Stromal cell of bone marrow (primary cell): ENCODE data around the gene ECI1.
A peak's percentile ranks its signal among the peaks of the same experiment; 100 is the strongest.
"Not testable (repeated sequence)": the region's sequence is repeated elsewhere in the genome, so short reads cannot be mapped to it uniquely, and the experiment has no call there.

Experiments
- DNase-seq: peaks from one replicate; pipeline ENCODE4 v3.0.0-alpha.2; 2012; ENCODE audit warnings: low read depth

Gene ECI1

GRCh38 chr16:2280461-2280860 is 29.1 kb upstream of the ECI1 start:
- DNase-seq = no peak

DNA sequence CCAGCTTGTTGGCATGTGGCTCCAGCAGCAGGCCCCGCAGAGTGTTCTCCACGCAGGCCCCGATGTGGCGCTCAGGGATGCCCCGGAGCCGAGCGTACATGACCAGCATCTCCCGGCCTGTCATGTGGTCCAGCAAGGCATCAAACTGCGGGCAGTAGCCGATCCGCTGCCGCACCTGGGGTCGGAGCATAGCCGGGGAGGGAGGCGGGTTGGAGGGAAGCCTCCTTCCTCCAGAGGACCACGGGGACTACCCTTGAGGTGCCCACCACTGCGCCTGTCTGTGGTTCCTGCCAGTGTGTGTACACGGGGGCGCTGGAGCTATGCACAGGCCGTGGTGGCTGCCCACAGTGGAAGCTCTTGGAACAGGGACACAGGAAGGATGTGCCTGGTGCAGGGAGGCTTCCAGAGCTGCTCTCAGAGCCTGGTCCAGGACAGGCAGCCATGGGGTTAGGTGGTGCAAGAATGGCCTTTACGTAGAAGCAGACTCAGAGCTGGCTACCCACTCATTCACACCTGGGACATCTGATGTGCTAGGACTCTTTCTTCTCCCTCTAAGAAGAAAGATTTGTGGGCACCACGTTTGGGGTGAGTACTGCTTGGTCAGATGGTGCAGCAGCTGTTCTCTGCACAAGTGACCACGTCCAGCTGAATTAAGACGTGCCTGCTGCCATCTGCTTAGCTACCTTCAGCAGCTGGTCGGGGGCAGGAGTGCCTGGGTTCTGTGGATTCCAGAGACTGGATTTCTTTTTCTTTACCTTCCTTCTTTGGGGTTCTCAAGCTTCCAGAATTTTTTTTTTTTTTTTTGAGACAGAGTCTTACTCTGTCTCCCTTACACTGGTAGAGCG is 27.8 kb upstream of the ECI1 start:
- DNase-seq = no peak

GRCh38 chr16:2278272-2278608 is 26.9 kb upstream of the ECI1 start:
- no peak for DNase-seq

GRCh38 chr16:2277466-2278271 is 26.3 kb upstream of the ECI1 start:
- DNase-seq = no peak

DNA sequence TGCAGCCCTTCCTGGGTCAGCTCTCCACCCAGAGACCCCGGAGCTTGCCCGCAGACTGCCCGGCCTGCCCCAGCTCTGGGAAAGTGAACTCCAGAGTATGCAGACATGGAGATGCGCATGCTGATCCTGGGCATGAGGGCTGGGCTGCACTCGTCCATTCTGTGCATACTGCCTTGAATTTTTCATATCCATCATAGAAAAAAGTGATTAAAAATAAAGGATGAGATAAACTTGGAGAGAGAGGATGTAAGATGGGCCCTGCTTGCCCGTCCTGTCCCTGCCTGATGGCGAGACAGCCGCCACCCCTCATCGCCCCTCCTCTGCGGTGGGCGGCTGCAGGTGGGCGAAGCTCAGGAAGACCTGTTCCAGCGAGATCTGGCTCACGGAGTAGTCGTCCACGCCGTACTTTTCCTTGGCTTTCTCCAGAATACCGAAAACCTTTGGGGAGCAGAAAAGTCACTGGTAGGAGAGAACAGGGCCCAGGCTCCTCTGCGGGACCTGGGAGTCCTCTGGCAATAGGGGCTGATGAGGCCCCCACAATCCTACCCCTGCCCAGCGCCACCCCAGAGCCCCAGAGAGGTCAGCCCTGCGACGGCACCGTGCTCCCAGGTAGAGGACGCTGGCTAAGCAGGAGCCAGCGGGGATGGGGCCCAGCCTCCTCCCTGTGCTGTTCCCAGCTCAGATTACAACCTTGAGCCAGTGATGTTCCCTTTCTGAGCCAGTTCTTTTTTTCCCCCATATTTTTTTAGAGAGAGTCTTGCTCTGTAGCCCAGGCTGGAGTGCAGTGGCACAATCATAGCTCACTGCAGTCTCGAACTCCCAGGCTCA is 25.2 kb upstream of the ECI1 start:
- DNase-seq = no peak

GRCh38 chr16:2275476-2276367 is 24.3 kb upstream of the ECI1 start:
- no peak for DNase-seq

DNA sequence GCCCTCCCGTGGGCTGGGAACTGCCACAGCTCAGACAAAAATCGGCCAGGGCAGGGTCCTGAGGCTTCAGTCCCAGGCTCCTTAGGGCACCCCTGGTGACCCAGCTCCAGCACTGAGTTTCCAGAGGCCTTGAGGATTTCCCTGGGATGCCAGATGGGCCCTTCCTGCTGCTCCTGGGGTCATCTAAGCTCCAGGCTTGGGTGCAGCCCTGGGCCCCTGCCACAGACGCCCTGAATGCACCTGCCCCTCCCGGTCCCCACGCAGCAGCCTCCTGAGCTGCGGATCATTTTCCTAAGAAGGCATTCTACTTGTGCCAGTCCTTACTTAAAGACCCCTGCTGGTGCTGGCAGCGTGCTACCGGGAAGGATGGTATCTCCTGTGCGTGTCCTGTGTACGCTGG is 22.5 kb upstream of the ECI1 start:
- DNase-seq = no peak

DNA sequence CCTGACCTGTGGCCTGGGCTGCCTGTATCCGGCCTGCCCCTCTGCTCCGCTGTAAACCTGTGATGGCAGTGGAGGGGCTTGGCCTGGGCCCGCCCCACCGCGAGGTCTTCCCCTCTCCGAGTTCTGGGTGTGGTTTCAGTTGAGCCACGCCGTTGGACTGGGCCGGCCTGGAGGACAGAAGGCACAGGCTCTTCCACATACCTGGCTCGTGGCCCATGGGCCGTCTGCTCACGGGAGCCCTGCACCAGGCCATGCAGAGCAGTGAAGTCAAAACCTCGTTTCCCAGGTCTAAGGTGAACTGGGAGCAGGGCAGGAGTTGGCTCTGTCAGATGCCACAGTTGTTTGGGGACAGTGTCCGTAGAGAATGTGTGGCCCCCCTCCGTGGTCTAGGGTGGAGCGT is 22.1 kb upstream of the ECI1 start:
- no peak for DNase-seq

DNA sequence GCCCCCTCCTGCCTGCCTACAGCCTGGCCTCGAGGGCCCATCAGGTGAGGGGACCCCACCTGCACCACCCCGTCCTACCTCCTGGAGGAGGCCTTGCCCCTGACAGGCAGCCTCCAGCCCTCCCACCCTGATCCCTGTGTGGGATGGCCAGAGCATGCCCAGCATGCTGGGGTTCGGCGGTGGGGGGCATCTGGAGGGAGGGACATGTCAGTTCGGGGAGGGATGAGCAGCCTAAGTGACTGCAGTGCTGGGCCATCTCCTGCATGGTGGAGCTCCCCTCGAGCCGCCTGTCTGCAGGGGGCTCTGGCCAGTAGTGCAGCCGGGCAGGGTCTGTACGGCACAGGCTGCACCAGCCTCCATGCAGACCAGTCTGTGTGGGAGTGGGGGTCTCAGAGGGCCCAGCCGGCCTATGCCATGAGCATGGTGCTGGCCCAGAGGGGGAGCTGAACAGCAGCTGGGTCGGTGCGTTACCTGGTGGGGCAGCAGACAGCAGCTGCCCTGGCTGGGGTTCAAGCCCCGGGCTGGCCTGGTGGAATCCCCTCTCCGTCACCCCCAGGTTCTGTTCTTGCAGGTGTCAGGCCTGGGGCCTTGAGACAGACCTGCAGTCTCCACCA is 20.6 kb upstream of the ECI1 start:
- DNase-seq = no peak

GRCh38 chr16:2270588-2271470 is 19.4 kb upstream of the ECI1 start:
- DNase-seq = no peak

DNA sequence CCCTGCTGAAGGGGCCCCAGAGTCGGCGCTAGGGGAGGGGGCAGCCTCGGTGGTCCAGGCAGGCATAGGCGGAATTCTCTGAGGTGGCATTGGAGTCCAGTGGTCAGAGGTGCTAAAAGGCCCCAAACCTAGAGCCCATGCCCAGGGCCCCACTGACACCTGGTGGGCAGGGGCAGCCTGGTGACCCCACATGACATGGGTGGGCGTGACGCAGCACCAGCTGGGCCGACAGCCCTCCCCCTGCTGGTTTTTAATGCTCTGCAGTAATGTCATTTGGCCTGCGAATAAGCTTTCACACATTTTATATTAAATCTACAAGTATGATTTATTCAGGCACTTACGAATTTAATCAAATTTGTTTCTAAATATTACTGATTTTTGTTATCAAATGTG is 18.7 kb upstream of the ECI1 start:
- no peak for DNase-seq

DNA sequence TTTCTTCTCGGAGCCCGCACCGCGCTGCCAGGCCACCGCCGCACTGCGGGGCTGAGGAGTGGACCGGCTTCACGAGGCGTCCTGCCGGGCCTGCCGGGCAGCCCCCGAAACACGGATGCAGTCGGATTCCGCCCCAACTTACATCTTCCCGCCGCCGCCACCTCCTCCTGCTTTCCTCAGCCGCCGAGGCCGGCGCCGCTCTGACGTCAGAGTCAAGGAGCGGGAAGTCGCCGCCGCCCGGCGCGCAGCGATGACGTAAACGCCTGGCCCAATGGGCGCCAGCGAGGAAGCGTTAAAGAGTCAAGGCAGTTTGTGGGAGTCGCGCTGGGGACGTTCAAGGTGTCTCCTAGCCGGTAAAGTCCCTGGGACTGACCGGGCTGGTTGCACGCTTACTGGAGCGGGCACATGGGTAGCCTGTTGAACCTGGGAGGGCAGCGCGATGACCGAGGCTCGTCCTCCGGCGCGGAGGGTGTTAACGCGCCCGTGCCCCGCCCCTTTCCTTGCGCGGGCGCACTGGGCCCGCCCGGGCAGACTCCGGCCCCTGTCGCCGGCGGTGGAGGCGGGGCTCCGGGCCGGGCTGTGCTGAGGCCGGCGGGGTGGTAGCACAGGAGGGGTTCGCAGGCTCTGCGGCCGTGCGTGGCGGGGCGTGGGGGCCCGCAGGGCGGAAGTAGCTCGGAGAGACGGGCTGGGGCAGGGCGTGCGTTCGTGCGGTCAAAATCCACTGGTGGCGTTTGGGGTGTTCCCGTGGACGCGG is 16.7 kb upstream of the ECI1 start, which contains the start of gene RNPS1:
Gene RNPS1 (minus strand): TSS at position 214 of the 754 bp plus-strand sequence. CDS start 3,483 bp downstream, outside the sequence.
- peak; percentile 91 for DNase-seq

- not testable (repeated sequence) for DNase-seq
These were observed 16.1 kb upstream of the ECI1 start for GRCh38 chr16:2267505-2267912.

- DNase-seq = not testable (repeated sequence)
These were observed 15.5 kb upstream of the ECI1 start for GRCh38 chr16:2266887-2267286.

DNA sequence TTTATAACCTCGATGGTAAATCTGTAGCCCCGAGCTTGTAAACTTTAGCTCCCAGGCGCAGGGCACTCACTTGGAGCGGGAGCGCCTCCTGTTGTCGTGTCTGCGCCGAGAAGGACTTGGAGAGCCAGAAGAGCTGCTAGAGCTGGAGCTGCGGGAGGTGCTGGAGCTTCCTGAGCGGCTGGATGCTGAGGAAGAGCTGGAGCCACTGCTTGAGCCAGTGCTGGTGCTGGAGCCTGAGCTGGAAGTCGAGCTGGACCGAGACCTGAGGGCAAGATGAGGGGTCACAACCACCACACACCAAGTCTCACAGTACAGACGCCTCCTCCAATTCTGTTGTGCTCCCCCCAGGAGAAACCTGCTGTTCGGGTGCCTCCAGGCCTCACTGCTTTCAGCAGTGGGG is 11.6 kb upstream of the ECI1 start:
- DNase-seq = not testable (repeated sequence)

DNA sequence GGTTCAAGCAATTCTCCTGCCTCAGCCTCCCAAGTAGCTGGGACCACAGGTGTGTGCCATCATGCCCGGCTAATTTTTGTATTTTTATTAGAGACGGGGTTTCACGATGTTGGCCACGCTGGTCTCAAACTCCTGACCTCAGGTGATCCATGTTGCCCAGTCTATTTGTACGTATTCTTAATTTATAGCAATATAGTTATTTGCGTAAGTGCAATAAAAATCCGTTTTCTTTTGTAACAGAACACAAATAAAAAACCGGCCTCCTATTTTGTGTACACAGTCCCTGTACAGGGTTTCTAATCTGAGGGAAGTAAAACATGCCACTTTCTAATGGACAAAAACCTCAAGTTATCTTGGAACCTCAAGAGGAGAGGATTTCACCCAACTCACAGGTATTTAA is 8.9 kb upstream of the ECI1 start:
- no peak for DNase-seq

- not testable (repeated sequence) for DNase-seq
These were observed 7.1 kb upstream of the ECI1 start for GRCh38 chr16:2258530-2258929.

- DNase-seq = no peak
These were observed 6.3 kb upstream of the ECI1 start for GRCh38 chr16:2257726-2258125.

GRCh38 chr16:2256531-2257140 is 5.2 kb upstream of the ECI1 start:
- no peak for DNase-seq
